ENCODE data around the gene TSSK3. TPM values are rescaled to one million over a fixed set of nuclear protein-coding genes. Genes with fewer than 3 reads are reported as not detected.

The TSSK3 gene
- total RNA-seq, 1 experiment from 2014 or later, result 1.6 TPM

DNA sequence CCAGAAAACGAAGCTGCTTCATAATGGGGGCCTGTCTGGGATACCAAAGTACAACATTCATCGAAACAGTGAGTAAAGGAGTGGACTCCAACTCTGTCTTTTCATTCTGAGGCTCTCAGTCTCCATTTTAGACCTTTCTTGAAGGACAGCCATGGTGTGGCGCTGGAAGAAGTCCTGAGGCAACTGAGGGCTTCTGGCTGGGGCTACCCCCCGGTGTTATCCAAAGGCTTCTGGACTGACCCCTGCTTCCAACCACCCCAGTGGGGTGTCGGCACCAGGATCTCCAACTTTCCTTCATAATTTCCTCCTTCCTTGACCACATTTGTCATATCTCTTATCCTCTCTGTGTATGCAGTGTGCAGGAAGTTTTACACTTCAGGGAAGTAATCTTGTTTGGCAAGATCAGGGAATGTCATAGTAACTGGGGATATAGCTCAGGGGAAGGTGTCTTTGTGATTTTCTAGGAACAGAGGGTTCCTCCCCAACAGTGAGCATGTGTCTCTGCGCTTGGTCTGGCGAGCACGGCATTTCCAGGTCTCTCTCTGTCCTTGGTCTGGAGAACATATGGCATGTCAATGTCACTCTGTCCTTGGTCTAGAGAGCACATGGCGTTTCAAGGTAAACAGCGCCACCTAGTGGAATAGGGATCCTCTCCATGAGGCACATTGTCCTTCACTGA, 51.3 kb downstream of the TSSK3 start:
- DNase-seq (ENCODE audit: low read depth, low spot score) (peak; percentile 69), ATAC-seq (peak; percentile 98)
- Histone ChIP-seq H3K9me3 (ENCODE audit: control insufficient read depth in 1 of 2, insufficient read depth in 1 of 2, low read depth in 1 of 2, low read length in 2 of 2) (peaks cover 3 to 8% of the 10 kb centered on the region in 2 experiments; a peak in 1 of 4 replicates), H3K4me1 (ENCODE audit: control insufficient read depth in 1 of 2, insufficient read depth in 2 of 2, low read length in 2 of 2) (peaks cover 0 to 6% of the 10 kb centered on the region in 2 experiments; a peak in 2 of 4 replicates), H3K36me3 (ENCODE audit: control insufficient read depth in 1 of 2, insufficient read depth in 2 of 2, low read length in 2 of 2) (no peaks in the 10 kb centered on the region), H4K20me1 (ENCODE audit: insufficient read depth) (no peaks in the 10 kb centered on the region), H3K79me2 (ENCODE audit: insufficient read depth, low read length) (no peaks in the 10 kb centered on the region), H3K9ac (ENCODE audit: low read length) (no peak overlapping the region), H3K4me2 (ENCODE audit: low read length) (no peak overlapping the region), H2AFZ (ENCODE audit: low read depth, low read length, poor library complexity, severe bottlenecking) (no peak overlapping the region), H3K4me3 (replicated peaks in 1 of 2; ENCODE audit: low read depth in 1 of 2, low read length in 2 of 2) (no peak overlapping the region), H3K27ac (ENCODE audit: low read depth, low read length) (no peak overlapping the region), H3K9me2 (ENCODE audit: insufficient read depth) (no peaks in the 10 kb centered on the region), H3K27me3 (ENCODE audit: insufficient read depth, low read length) (no peaks in the 10 kb centered on the region)
- CTCF ChIA-PET, result interaction anchor here (1.2 kb wide), 1 partner anchor 13 kb away, joined by 3 read pairs; no protein-coding TSS in a partner anchor
- TF ChIP-seq, protein P1, sequence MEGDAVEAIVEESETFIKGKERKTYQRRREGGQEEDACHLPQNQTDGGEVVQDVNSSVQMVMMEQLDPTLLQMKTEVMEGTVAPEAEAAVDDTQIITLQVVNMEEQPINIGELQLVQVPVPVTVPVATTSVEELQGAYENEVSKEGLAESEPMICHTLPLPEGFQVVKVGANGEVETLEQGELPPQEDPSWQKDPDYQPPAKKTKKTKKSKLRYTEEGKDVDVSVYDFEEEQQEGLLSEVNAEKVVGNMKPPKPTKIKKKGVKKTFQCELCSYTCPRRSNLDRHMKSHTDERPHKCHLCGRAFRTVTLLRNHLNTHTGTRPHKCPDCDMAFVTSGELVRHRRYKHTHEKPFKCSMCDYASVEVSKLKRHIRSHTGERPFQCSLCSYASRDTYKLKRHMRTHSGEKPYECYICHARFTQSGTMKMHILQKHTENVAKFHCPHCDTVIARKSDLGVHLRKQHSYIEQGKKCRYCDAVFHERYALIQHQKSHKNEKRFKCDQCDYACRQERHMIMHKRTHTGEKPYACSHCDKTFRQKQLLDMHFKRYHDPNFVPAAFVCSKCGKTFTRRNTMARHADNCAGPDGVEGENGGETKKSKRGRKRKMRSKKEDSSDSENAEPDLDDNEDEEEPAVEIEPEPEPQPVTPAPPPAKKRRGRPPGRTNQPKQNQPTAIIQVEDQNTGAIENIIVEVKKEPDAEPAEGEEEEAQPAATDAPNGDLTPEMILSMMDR (IDR thresholded peaks at IDR 0.05 in 2 of 3, conservative IDR thresholded peaks at IDR 0.05 in 1 of 3; ENCODE audit: borderline replicate concordance in 1 of 3, insufficient read depth in 1 of 3, low read depth in 2 of 3, low read length in 2 of 3), result peak; percentile 68 to 87 (median 76); a peak in 5 of 6 replicates
- TF ChIP-seq, protein P2, sequence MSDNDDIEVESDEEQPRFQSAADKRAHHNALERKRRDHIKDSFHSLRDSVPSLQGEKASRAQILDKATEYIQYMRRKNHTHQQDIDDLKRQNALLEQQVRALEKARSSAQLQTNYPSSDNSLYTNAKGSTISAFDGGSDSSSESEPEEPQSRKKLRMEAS (IDR thresholded peaks at IDR 0.05), result peak; percentile 91
- TF ChIP-seq ELF1 (IDR thresholded peaks at IDR 0.05; ENCODE audit: borderline replicate concordance, low read depth), result no peak
- TF ChIP-seq, protein P3, sequence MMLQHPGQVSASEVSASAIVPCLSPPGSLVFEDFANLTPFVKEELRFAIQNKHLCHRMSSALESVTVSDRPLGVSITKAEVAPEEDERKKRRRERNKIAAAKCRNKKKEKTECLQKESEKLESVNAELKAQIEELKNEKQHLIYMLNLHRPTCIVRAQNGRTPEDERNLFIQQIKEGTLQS (IDR thresholded peaks at IDR 0.05), result no peak
- peak; percentile 86 for TF ChIP-seq RAD21 (IDR thresholded peaks at IDR 0.05; ENCODE audit: low read depth)
- peak; percentile 51; the same call in 1 of the 2 replicates for TF ChIP-seq CBX3 (IDR thresholded peaks at IDR 0.05; ENCODE audit: low read depth)
- RAD21 ChIA-PET (ENCODE audit: low non-redundant PET in 1 of 2, low total read pairs in 2 of 2, uncharacterized antibody in 2 of 2, unreplicated experiment in 2 of 2), result no interaction called here
- no TSS peak for BruUV-seq (replicated peaks)
- POLR2A ChIA-PET, result no interaction called here
- intact Hi-C loops (cut with micrococcal nuclease), result loop anchor here (2.0 kb wide), 1 partner anchor 199 kb away; no protein-coding TSS in a partner anchor

Other genes starting within 250 kb of the TSSK3 start
- 37.2 TPM for gene TXLNA, start 182.9 kb upstream of the TSSK3 start, total RNA-seq (2021; ENCODE audit: unreplicated experiment)
- gene CCDC28B, start 161.9 kb upstream of the TSSK3 start, total RNA-seq (2021; ENCODE audit: unreplicated experiment), result 5.9 TPM
- gene IQCC, start 156.9 kb upstream of the TSSK3 start, total RNA-seq (2021; ENCODE audit: unreplicated experiment), result 4.7 TPM
- gene DCDC2B, start 153.4 kb upstream of the TSSK3 start, total RNA-seq (2021; ENCODE audit: unreplicated experiment), result 0.27 TPM
- 12.3 TPM for gene TMEM234, start 140.2 kb upstream of the TSSK3 start, total RNA-seq (2021; ENCODE audit: unreplicated experiment)
- 323 TPM for gene EIF3I, start 140.1 kb upstream of the TSSK3 start, total RNA-seq (2021; ENCODE audit: unreplicated experiment)
- 0.42 TPM for gene FAM167B, start 115.3 kb upstream of the TSSK3 start, total RNA-seq (2021; ENCODE audit: unreplicated experiment)
- 0.79 TPM for gene LCK, start 111.3 kb upstream of the TSSK3 start, total RNA-seq (2021; ENCODE audit: unreplicated experiment)
- gene HDAC1, start 70.5 kb upstream of the TSSK3 start, total RNA-seq (2021; ENCODE audit: unreplicated experiment), result 232 TPM
- 127 TPM for gene MARCKSL1, start 26.3 kb upstream of the TSSK3 start, total RNA-seq (2021; ENCODE audit: unreplicated experiment)
- 16.1 TPM for gene FAM229A, start 54 bp upstream of the TSSK3 start, total RNA-seq (2021; ENCODE audit: unreplicated experiment)
- 47.0 TPM for gene BSDC1, start 31.9 kb downstream of the TSSK3 start, total RNA-seq (2021; ENCODE audit: unreplicated experiment)
- 0.25 TPM for gene ZBTB8B, start 102.5 kb downstream of the TSSK3 start, total RNA-seq (2021; ENCODE audit: unreplicated experiment)
- 9.7 TPM for gene ZBTB8A, start 176.9 kb downstream of the TSSK3 start, total RNA-seq (2021; ENCODE audit: unreplicated experiment)

Measured in HCT116 (cell line).